ENCODE results near the gene KRTAP5-8. TPM values are rescaled to one million over a fixed set of nuclear protein-coding genes. Genes with fewer than 3 reads are reported as not detected.
"Not testable (repeated sequence)": the region's sequence is repeated elsewhere in the genome, so short reads cannot be mapped to it uniquely, and the experiment has no call there.

Gene KRTAP5-8
- total RNA-seq, 1 donor from 2014 or later, result not detected

- DNase-seq (ENCODE audit: low spot score), result no peak
- Mint-ChIP-seq H3K27me3 (ENCODE audit: low read depth) (peaks cover 53% of the 10 kb centered on the region), H3K36me3 (ENCODE audit: low read depth) (no peaks in the 10 kb centered on the region), H3K9me3 (ENCODE audit: low read depth) (peaks cover 15% of the 10 kb centered on the region), H3K27ac (ENCODE audit: unreplicated experiment) (no peak within 1 kb of the TSS), H3K4me1 (ENCODE audit: low read depth) (no peaks in the 10 kb centered on the region), H3K4me3 (ENCODE audit: unreplicated experiment) (no peak within 1 kb of the TSS)
- TF ChIP-seq, protein P1, sequence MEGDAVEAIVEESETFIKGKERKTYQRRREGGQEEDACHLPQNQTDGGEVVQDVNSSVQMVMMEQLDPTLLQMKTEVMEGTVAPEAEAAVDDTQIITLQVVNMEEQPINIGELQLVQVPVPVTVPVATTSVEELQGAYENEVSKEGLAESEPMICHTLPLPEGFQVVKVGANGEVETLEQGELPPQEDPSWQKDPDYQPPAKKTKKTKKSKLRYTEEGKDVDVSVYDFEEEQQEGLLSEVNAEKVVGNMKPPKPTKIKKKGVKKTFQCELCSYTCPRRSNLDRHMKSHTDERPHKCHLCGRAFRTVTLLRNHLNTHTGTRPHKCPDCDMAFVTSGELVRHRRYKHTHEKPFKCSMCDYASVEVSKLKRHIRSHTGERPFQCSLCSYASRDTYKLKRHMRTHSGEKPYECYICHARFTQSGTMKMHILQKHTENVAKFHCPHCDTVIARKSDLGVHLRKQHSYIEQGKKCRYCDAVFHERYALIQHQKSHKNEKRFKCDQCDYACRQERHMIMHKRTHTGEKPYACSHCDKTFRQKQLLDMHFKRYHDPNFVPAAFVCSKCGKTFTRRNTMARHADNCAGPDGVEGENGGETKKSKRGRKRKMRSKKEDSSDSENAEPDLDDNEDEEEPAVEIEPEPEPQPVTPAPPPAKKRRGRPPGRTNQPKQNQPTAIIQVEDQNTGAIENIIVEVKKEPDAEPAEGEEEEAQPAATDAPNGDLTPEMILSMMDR (IDR thresholded peaks at IDR 0.05), result no peak
Observed at GRCh38 chr11:71565263-71565662, 27.4 kb downstream of the KRTAP5-8 start, which contains the start of gene KRTAP5-10. KRTAP5-10 (plus strand) TSS chr11:71565563; CDS start chr11:71565588, 25 bp downstream.

GRCh38 chr11:71566081-71566620 lies 28.3 kb downstream of the KRTAP5-8 start:
- Mint-ChIP-seq H3K36me3 (ENCODE audit: low read depth) (no peaks in the 10 kb centered on the region), H3K27ac (ENCODE audit: unreplicated experiment) (no peak overlapping the region), H3K27me3 (ENCODE audit: low read depth) (peaks cover 54% of the 10 kb centered on the region), H3K4me3 (ENCODE audit: unreplicated experiment) (no peak overlapping the region), H3K4me1 (ENCODE audit: low read depth) (no peaks in the 10 kb centered on the region), H3K9me3 (ENCODE audit: low read depth) (peaks cover 7% of the 10 kb centered on the region)
- DNase-seq (ENCODE audit: low spot score), result no peak
- TF ChIP-seq, protein P1 (IDR thresholded peaks at IDR 0.05), result no peak

- peaks cover 50% of the 10 kb centered on the region for H3K27me3 Mint-ChIP-seq (ENCODE audit: low read depth)
- not testable (repeated sequence) for H3K36me3 Mint-ChIP-seq (ENCODE audit: low read depth); H3K4me3 Mint-ChIP-seq (ENCODE audit: unreplicated experiment); DNase-seq (ENCODE audit: low spot score); H3K27ac Mint-ChIP-seq (ENCODE audit: unreplicated experiment); H3K9me3 Mint-ChIP-seq (ENCODE audit: low read depth); H3K4me1 Mint-ChIP-seq (ENCODE audit: low read depth)
Observed at GRCh38 chr11:71566626-71567599, 29.1 kb downstream of the KRTAP5-8 start.

- not testable (repeated sequence) for H3K9me3 Mint-ChIP-seq (ENCODE audit: low read depth); H3K4me1 Mint-ChIP-seq (ENCODE audit: low read depth); DNase-seq (ENCODE audit: low spot score); H3K4me3 Mint-ChIP-seq (ENCODE audit: unreplicated experiment); H3K27ac Mint-ChIP-seq (ENCODE audit: unreplicated experiment); H3K36me3 Mint-ChIP-seq (ENCODE audit: low read depth)
- H3K27me3 Mint-ChIP-seq (ENCODE audit: low read depth), result peaks cover 50% of the 10 kb centered on the region
Observed at GRCh38 chr11:71567633-71568032, 29.8 kb downstream of the KRTAP5-8 start.

DNA sequence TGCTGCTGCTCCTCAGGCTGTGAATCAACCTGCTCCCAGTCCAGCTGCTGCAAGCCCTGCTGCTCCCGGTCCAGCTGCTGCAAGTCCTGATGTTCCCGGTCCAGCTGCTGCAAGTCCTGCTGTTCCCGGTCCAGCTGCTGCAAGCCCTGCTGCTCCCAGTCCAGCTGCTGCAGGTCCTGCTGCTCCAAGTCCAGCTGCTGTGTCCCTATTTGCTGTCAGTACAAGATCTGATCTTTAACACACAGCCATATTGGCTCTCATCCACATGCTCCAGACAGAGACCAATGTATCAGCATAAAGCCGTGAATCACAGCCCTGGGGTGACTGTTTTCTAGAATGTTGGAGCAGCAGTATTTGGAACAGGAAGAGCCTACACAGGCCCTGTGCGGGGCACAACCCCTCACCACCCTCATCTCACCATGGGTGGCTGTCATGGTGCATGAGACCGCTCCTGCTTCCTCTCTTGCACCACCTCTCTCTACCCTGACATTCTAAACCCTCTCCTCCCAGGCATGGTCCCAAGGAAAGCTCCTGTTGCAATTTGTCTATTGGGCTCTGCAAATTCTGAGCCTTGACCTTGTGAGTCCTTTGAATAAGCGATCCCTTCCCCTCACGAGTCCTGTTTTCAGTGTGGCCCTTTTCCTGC lies 31.0 kb downstream of the KRTAP5-8 start:
- Mint-ChIP-seq H3K27ac (ENCODE audit: unreplicated experiment) (no peak overlapping the region), H3K36me3 (ENCODE audit: low read depth) (no peaks in the 10 kb centered on the region), H3K9me3 (ENCODE audit: low read depth) (no peaks in the 10 kb centered on the region), H3K4me3 (ENCODE audit: unreplicated experiment) (no peak overlapping the region), H3K27me3 (ENCODE audit: low read depth) (peaks cover 41% of the 10 kb centered on the region), H3K4me1 (ENCODE audit: low read depth) (no peaks in the 10 kb centered on the region)
- TF ChIP-seq, protein P1 (IDR thresholded peaks at IDR 0.05), result no peak
- DNase-seq (ENCODE audit: low spot score), result no peak

- not testable (repeated sequence) for H3K36me3 Mint-ChIP-seq (ENCODE audit: low read depth); DNase-seq (ENCODE audit: low spot score); H3K4me1 Mint-ChIP-seq (ENCODE audit: low read depth); H3K27ac Mint-ChIP-seq (ENCODE audit: unreplicated experiment); H3K4me3 Mint-ChIP-seq (ENCODE audit: unreplicated experiment); H3K9me3 Mint-ChIP-seq (ENCODE audit: low read depth)
- peaks cover 37% of the 10 kb centered on the region for H3K27me3 Mint-ChIP-seq (ENCODE audit: low read depth)
Observed at GRCh38 chr11:71571101-71571850, 33.5 kb downstream of the KRTAP5-8 start.
